Measurements from ENCODE around the gene SMAD6.

- TF ChIP-seq EZH2 (IDR thresholded peaks at IDR 0.05; ENCODE audit: low read depth, unreplicated experiment) (no peak), STAT1 (IDR thresholded peaks at IDR 0.05; ENCODE audit: unreplicated experiment) (no peak), CTCF (conservative IDR thresholded peaks at IDR 0.05; ENCODE audit: low read depth in 2 of 2) (no peak), POLR2AphosphoS5 (IDR thresholded peaks at IDR 0.05; ENCODE audit: low read depth) (no peak), EZH2phosphoT487 (IDR thresholded peaks at IDR 0.05; ENCODE audit: unreplicated experiment) (no peak), REST (IDR thresholded peaks at IDR 0.05; ENCODE audit: unreplicated experiment) (no peak), ETS1 (IDR thresholded peaks at IDR 0.05) (no peak)
Measured at GRCh38 chr15:66830823-66831222, 128.8 kb downstream of the SMAD6 start.
